ENCODE measurements around the gene C19orf67. TPM values are rescaled to one million over a fixed set of nuclear protein-coding genes. Genes with fewer than 3 reads are reported as not detected.
A peak's percentile ranks its signal among the peaks of the same experiment; 100 is the strongest.

C19orf67 gene
- total and polyA plus RNA-seq, 2 of the 13 experiments (the other 11 are each of a cell fraction or from before 2014, with no cell fraction given), result 0.11 to 0.32 TPM

- TF ChIP-seq NFYB (CRISPR knock-in tag; IDR thresholded peaks at IDR 0.05) (peak; percentile 84), WIZ (CRISPR knock-in tag; IDR thresholded peaks at IDR 0.05) (0 out of 2 replicates have a peak, but pooled peaks have one; percentile 35), FLYWCH1 (CRISPR knock-in tag; IDR thresholded peaks at IDR 0.05) (no peak), ZNF614 (CRISPR knock-in tag; IDR thresholded peaks at IDR 0.05; ENCODE audit: borderline replicate concordance) (peak; percentile 67), ZNF556 (CRISPR knock-in tag; IDR thresholded peaks at IDR 0.05; ENCODE audit: borderline replicate concordance) (peak; percentile 53; the same call in 1 of the 2 replicates), ELF1 (CRISPR knock-in tag; IDR thresholded peaks at IDR 0.05) (peak; percentile 97), ZBTB40 (IDR thresholded peaks at IDR 0.05) (peak; percentile 77), ZBTB40 (CRISPR knock-in tag; IDR thresholded peaks at IDR 0.05) (peak; percentile 77), CREB1 (IDR thresholded peaks at IDR 0.05) (peak; percentile 74), CREB1 (CRISPR knock-in tag; IDR thresholded peaks at IDR 0.05) (peak; percentile 89), ATF1 (CRISPR knock-in tag; IDR thresholded peaks at IDR 0.05) (peak; percentile 83), FOSL1 (CRISPR knock-in tag; IDR thresholded peaks at IDR 0.05; ENCODE audit: borderline replicate concordance) (no peak), FOXK1 (CRISPR knock-in tag; IDR thresholded peaks at IDR 0.05; ENCODE audit: borderline replicate concordance, low read depth) (peak; percentile 96), MEIS2 (CRISPR knock-in tag; IDR thresholded peaks at IDR 0.05) (peak; percentile 54), ZSCAN5A (CRISPR knock-in tag; IDR thresholded peaks at IDR 0.05; ENCODE audit: borderline replicate concordance) (0 out of 2 replicates have a peak, but pooled peaks have one; percentile 23), NR3C1 (CRISPR knock-in tag; IDR thresholded peaks at IDR 0.05) (no peak), ZNF746 (CRISPR knock-in tag; IDR thresholded peaks at IDR 0.05) (peak; percentile 78; the same call in 1 of the 2 replicates), ZC3H4 (CRISPR knock-in tag; IDR thresholded peaks at IDR 0.05; ENCODE audit: borderline replicate concordance) (no peak), ZFP36L2 (CRISPR knock-in tag; IDR thresholded peaks at IDR 0.05) (no peak), ZNF724P (CRISPR knock-in tag; IDR thresholded peaks at IDR 0.05; ENCODE audit: borderline replicate concordance) (0 out of 2 replicates have a peak, but pooled peaks have one; percentile 8), ZNF547 (CRISPR knock-in tag; IDR thresholded peaks at IDR 0.05) (no peak; the same call in 1 of the 2 replicates)
Observed at GRCh38 chr19:14080887-14081796, 4.4 kb downstream of the C19orf67 start (continued).
